ENCODE data around the gene LMAN1L. TPM values are rescaled to one million over a fixed set of nuclear protein-coding genes. Genes with fewer than 3 reads are reported as not detected.

LMAN1L gene
- total RNA-seq, 1 donor from 2014 or later, result not detected

DNA sequence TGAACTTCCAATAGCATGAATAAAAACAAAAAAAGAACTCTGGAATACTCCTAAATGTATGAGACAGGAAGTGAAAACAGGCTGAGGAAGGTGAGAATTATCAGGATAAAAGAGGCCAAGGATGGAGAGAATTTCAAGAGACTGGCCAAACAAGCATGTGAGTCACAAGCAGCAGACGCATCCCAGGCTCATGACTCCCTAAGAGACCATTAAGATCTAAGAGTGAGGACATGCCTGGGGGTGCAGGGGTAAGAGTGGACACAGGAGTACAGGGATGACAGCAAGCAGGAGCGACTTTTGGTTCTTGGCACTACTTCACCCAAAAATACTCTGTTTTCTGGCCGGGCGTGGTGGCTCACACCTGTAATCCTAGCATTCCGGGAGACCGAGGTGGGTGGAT is 53.5 kb downstream of the LMAN1L start:
- intact Hi-C loops (cut with DNase I), result no loop called here
- Histone ChIP-seq H3K4me3 (no peak overlapping the region), H3K27ac (peak overlapping the region; percentile 42), H3K36me3 (no peaks in the 10 kb centered on the region), H3K4me1 (peaks cover 78% of the 10 kb centered on the region), H3K9me3 (no peaks in the 10 kb centered on the region), H3K27me3 (no peaks in the 10 kb centered on the region)
- no peak for DNase-seq (ENCODE audit: extremely low spot score in 2 of 2)
- TF ChIP-seq, protein P1, sequence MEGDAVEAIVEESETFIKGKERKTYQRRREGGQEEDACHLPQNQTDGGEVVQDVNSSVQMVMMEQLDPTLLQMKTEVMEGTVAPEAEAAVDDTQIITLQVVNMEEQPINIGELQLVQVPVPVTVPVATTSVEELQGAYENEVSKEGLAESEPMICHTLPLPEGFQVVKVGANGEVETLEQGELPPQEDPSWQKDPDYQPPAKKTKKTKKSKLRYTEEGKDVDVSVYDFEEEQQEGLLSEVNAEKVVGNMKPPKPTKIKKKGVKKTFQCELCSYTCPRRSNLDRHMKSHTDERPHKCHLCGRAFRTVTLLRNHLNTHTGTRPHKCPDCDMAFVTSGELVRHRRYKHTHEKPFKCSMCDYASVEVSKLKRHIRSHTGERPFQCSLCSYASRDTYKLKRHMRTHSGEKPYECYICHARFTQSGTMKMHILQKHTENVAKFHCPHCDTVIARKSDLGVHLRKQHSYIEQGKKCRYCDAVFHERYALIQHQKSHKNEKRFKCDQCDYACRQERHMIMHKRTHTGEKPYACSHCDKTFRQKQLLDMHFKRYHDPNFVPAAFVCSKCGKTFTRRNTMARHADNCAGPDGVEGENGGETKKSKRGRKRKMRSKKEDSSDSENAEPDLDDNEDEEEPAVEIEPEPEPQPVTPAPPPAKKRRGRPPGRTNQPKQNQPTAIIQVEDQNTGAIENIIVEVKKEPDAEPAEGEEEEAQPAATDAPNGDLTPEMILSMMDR (IDR thresholded peaks at IDR 0.05), result no peak
- no peak for TF ChIP-seq POLR2A (IDR thresholded peaks at IDR 0.05)
- peak in 1 of 2 donors; percentile 24 for TF ChIP-seq POLR2AphosphoS5 (IDR thresholded peaks at IDR 0.05; ENCODE audit: insufficient read depth in 1 of 2, low read depth in 1 of 2)

- no peaks in the 10 kb centered on the region for H3K36me3 ChIP-seq
- intact Hi-C loops (cut with DNase I), result no loop called here
- H3K27ac ChIP-seq, result peak overlapping the region; percentile 40
- TF ChIP-seq POLR2A (IDR thresholded peaks at IDR 0.05), result no peak
- TF ChIP-seq, protein P1 (IDR thresholded peaks at IDR 0.05), result no peak
- TF ChIP-seq POLR2AphosphoS5 (IDR thresholded peaks at IDR 0.05; ENCODE audit: insufficient read depth in 1 of 2, low read depth in 1 of 2), result no peak
- peaks cover 93% of the 10 kb centered on the region for H3K4me1 ChIP-seq
- no peak for DNase-seq (ENCODE audit: extremely low spot score in 2 of 2)
- H3K27me3 ChIP-seq, result no peaks in the 10 kb centered on the region
- no peaks in the 10 kb centered on the region for H3K9me3 ChIP-seq
- no peak overlapping the region for H3K4me3 ChIP-seq
These were observed 54.9 kb downstream of the LMAN1L start for GRCh38 chr15:74867466-74868038.

DNA sequence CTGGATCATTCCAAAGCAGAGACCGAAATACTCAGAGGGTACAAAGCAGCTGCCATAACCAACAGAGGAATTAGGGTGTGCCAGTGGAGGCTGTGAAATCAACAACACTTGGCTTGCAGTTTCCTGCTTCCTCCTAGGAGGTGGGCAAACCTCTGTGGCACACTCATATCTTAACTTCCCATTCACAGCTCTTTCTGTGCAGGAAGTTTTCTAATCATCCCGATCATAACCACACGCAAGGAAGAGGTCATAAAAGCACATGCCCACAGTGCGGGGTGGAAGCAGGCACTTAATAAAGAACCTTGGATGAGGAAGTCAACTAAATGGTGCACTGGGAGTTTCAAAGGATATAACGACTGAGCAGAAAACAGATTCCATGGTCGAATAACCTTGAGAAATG is 55.4 kb downstream of the LMAN1L start:
- H3K27me3 ChIP-seq, result no peaks in the 10 kb centered on the region
- H3K36me3 ChIP-seq, result no peaks in the 10 kb centered on the region
- no peak for TF ChIP-seq POLR2AphosphoS5 (IDR thresholded peaks at IDR 0.05; ENCODE audit: insufficient read depth in 1 of 2, low read depth in 1 of 2)
- TF ChIP-seq POLR2A (IDR thresholded peaks at IDR 0.05), result no peak
- TF ChIP-seq, protein P1 (IDR thresholded peaks at IDR 0.05), result no peak
- H3K4me1 ChIP-seq, result peaks cover 93% of the 10 kb centered on the region
- intact Hi-C loops (cut with DNase I), result no loop called here
- H3K27ac ChIP-seq, result peak overlapping the region; percentile 40
- DNase-seq (ENCODE audit: extremely low spot score in 2 of 2), result no peak
- H3K9me3 ChIP-seq, result no peaks in the 10 kb centered on the region
- no peak overlapping the region for H3K4me3 ChIP-seq

GRCh38 chr15:74869372-74869725 is 56.7 kb downstream of the LMAN1L start:
- peak overlapping the region in 1 of 2 donors; percentile 3 for H3K4me3 ChIP-seq
- H3K27ac ChIP-seq, result peak overlapping the region; percentile 15
- no peak for DNase-seq (ENCODE audit: extremely low spot score in 2 of 2)
- no peaks in the 10 kb centered on the region for H3K27me3 ChIP-seq
- intact Hi-C loops (cut with DNase I), result no loop called here
- H3K9me3 ChIP-seq, result no peaks in the 10 kb centered on the region
- H3K36me3 ChIP-seq, result no peaks in the 10 kb centered on the region
- H3K4me1 ChIP-seq, result peaks cover 80% of the 10 kb centered on the region
- TF ChIP-seq POLR2A (IDR thresholded peaks at IDR 0.05) (no peak), POLR2AphosphoS5 (IDR thresholded peaks at IDR 0.05; ENCODE audit: insufficient read depth in 1 of 2, low read depth in 1 of 2) (no peak)
- TF ChIP-seq, protein P1 (IDR thresholded peaks at IDR 0.05), result no peak

- H3K4me3 ChIP-seq, result peak overlapping the region in 1 of 2 donors; percentile 3
- H3K9me3 ChIP-seq, result no peaks in the 10 kb centered on the region
- no peaks in the 10 kb centered on the region for H3K27me3 ChIP-seq
- DNase-seq (ENCODE audit: extremely low spot score in 2 of 2), result no peak
- intact Hi-C loops (cut with DNase I), result no loop called here
- H3K36me3 ChIP-seq, result no peaks in the 10 kb centered on the region
- TF ChIP-seq, protein P1 (IDR thresholded peaks at IDR 0.05), result no peak
- TF ChIP-seq POLR2A (IDR thresholded peaks at IDR 0.05), result no peak
- TF ChIP-seq POLR2AphosphoS5 (IDR thresholded peaks at IDR 0.05; ENCODE audit: insufficient read depth in 1 of 2, low read depth in 1 of 2), result no peak
- peaks cover 77% of the 10 kb centered on the region for H3K4me1 ChIP-seq
- H3K27ac ChIP-seq, result peak overlapping the region; percentile 15
These were observed 57.2 kb downstream of the LMAN1L start for GRCh38 chr15:74869726-74870407.

Measured in vagina (tissue), 2 donors.